BLaER1 (cell line): ENCODE results near the gene PPFIA2.

Source experiments
- H3K27ac ChIP-seq: shearing (Covaris generic); formaldehyde crosslinking; 2 replicates; pipeline ENCODE4 v1.8.1; 2022
- H3K27me3 ChIP-seq: shearing (Covaris generic); formaldehyde crosslinking; 2 replicates; pipeline ENCODE4 v1.8.1; 2022
- H3K36me3 ChIP-seq: shearing (Covaris generic); formaldehyde crosslinking; 2 replicates; pipeline ENCODE4 v1.8.1; 2022
- H3K4me1 ChIP-seq: shearing (Covaris generic); formaldehyde crosslinking; 2 replicates; pipeline ENCODE4 v1.8.1; 2022
- H3K4me2 ChIP-seq: shearing (Covaris generic); formaldehyde crosslinking; 2 replicates; pipeline ENCODE4 v1.8.1; 2022
- H3K4me3 ChIP-seq: shearing (Covaris generic); formaldehyde crosslinking; 2 replicates; pipeline ENCODE4 v1.8.1; 2022
- H3K9ac ChIP-seq: shearing (Covaris generic); formaldehyde crosslinking; 2 replicates; pipeline ENCODE4 v1.8.1; 2022
- H3K9me3 ChIP-seq: shearing (Covaris generic); formaldehyde crosslinking; 2 replicates; pipeline ENCODE4 v1.8.1; 2022
- H4K20me1 ChIP-seq: shearing (Covaris generic); formaldehyde crosslinking; 2 replicates; pipeline ENCODE4 v1.8.1; 2022
- Cebpa-rat ChIP-seq: shearing (Covaris generic); IDR thresholded peaks from 2 replicates; pipeline ENCODE4 v1.8.1; 2022

PPFIA2 gene

DNA sequence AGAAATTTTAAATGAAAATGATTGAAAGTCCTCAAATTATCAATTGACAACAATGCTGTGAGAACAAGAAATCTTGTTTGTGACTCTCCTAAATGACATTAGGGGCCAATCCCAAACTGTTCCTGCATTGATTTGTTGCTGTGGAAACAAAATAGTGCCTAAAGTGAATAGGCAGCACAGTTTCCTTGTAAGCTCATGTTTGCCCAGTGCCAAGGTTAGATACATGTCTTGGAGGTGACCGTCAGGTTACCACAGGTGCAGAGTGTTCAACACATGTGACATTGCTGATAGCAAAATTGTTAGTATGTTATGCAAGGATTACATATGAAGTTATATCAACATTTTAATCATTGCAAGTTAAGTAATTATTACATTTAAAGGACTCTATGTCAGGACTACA lies 388.7 kb downstream of the PPFIA2 start:
- H3K27ac ChIP-seq, result no peak overlapping the region
- TF ChIP-seq Cebpa-rat, result no peak
- no peak overlapping the region for H3K9ac ChIP-seq
- no peaks in the 10 kb centered on the region for H3K27me3 ChIP-seq
- no peaks in the 10 kb centered on the region for H3K9me3 ChIP-seq
- H3K36me3 ChIP-seq, result no peaks in the 10 kb centered on the region
- no peaks in the 10 kb centered on the region for H4K20me1 ChIP-seq
- H3K4me1 ChIP-seq, result no peaks in the 10 kb centered on the region
- H3K4me3 ChIP-seq, result no peak overlapping the region
- no peak overlapping the region for H3K4me2 ChIP-seq

DNA sequence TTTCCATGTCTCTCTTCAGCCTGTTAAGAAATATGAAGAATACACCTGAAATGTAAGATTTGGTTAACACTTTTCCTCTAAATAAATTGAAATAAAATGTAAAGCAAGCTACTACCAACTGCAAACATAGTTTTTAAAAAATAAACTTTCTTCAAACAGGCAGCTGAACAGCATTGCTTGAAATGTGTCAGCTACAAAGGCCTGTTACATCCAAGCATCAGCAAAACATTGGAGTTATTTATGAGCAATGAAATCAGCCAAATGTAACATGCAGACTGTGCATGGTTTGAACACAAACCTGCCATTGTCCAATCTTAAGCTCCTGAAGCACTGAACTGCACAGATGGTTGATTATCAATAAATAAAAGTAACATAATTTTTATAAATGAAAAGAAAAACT lies 390.0 kb downstream of the PPFIA2 start:
- Histone ChIP-seq H3K36me3 (no peaks in the 10 kb centered on the region), H3K27me3 (no peaks in the 10 kb centered on the region), H3K4me1 (no peaks in the 10 kb centered on the region), H3K4me3 (no peak overlapping the region), H3K4me2 (no peak overlapping the region), H3K9me3 (no peaks in the 10 kb centered on the region), H4K20me1 (no peaks in the 10 kb centered on the region), H3K9ac (no peak overlapping the region), H3K27ac (no peak overlapping the region)
- no peak for TF ChIP-seq Cebpa-rat

DNA sequence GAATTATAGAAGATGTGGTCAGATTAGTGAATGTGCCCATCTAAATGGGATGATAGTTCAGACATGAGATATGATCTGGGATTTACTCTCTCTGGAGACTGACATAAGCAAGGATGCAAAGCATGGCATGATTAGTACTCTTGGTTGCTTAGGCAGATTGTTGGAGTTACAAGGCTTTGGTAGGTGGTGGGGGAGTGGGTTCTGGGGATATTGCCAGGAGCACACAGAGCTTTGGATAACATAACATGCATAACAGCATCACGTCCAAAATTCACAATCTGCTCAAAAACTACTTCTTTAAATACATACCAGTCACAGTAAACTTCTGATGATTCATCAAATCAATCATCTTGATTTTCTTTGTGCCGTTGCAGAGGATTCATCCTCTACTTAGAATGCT lies 393.9 kb downstream of the PPFIA2 start:
- Histone ChIP-seq H4K20me1 (no peaks in the 10 kb centered on the region), H3K36me3 (no peaks in the 10 kb centered on the region), H3K4me1 (no peaks in the 10 kb centered on the region), H3K4me2 (no peak overlapping the region), H3K4me3 (no peak overlapping the region), H3K9ac (no peak overlapping the region), H3K9me3 (no peaks in the 10 kb centered on the region), H3K27me3 (no peaks in the 10 kb centered on the region), H3K27ac (no peak overlapping the region)
- TF ChIP-seq Cebpa-rat, result no peak

DNA sequence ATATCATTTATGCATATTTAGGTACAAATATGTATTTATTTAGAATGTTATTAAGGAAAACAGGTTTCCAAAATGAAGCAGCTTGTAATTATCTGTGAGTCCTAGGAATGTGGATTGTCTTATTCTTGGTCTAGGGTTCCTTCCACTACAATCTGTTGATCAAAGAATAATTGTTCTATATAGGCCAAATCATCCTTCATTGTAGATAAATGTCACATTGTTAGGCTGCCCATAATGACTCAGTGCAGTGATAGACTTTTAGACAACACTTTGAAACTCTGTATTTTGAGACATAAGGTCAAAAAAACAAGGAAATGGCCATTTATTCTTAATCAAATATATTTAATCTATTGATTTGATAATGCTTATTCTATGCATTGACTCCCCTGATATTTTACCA lies 398.2 kb downstream of the PPFIA2 start:
- no peaks in the 10 kb centered on the region for H3K9me3 ChIP-seq
- no peaks in the 10 kb centered on the region for H3K4me1 ChIP-seq
- no peak for TF ChIP-seq Cebpa-rat
- no peaks in the 10 kb centered on the region for H4K20me1 ChIP-seq
- no peak overlapping the region for H3K4me2 ChIP-seq
- H3K27me3 ChIP-seq, result no peaks in the 10 kb centered on the region
- H3K36me3 ChIP-seq, result no peaks in the 10 kb centered on the region
- H3K27ac ChIP-seq, result no peak overlapping the region
- no peak overlapping the region for H3K4me3 ChIP-seq
- no peak overlapping the region for H3K9ac ChIP-seq

DNA sequence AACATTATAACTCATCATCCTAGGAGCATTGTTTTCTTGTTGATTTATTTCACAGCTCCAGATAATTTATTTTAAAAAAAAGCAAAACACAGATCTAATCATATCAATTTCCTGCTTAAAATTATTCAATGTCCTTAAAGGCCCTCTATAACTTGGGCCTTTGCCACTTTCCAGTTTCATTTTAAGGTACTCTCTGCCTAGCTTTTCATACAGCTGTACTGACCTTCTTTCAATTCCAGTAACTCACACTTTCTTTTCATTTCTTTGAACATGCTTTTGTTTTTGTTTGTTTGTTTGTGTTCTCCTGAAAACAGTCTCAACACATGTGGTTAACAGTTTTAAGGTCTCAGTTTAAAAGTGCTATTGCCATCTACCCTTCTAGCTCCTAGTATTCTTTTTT lies 399.4 kb downstream of the PPFIA2 start:
- no peaks in the 10 kb centered on the region for H3K27me3 ChIP-seq
- no peak for TF ChIP-seq Cebpa-rat
- H3K9ac ChIP-seq, result no peak overlapping the region
- H3K4me1 ChIP-seq, result no peaks in the 10 kb centered on the region
- H4K20me1 ChIP-seq, result no peaks in the 10 kb centered on the region
- H3K9me3 ChIP-seq, result no peaks in the 10 kb centered on the region
- no peak overlapping the region for H3K4me2 ChIP-seq
- H3K36me3 ChIP-seq, result no peaks in the 10 kb centered on the region
- H3K27ac ChIP-seq, result no peak overlapping the region
- H3K4me3 ChIP-seq, result no peak overlapping the region

DNA sequence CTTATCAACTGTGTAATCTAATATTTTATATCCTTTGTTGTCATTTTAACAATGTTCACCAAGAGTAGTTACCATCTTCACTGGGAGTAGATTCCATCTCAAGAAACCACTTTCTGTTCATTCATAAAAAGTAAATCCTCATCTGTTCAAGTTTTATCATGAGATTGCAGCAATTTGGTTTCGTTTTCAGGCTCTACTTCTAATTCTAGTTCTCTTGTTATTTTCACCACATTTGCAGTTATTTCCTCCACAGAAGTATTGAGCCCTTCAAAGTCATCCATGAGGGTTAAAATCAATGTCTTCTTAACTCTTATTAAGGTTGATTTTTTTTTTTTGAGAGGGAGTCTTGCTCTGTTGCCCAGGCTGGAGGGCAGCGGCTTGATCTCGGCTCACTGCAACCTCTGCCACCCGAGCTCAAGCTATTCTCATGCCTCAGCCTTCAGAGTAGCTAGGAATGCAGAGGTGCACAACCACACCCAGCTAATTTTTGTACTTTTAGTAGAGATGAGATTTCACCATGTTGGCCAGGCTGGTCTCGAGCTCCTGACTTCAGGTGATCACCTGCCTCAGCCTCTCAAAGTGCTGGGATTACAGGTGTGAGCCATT lies 404.7 kb downstream of the PPFIA2 start:
- Histone ChIP-seq H3K9ac (no peak overlapping the region), H3K9me3 (no peaks in the 10 kb centered on the region), H4K20me1 (no peaks in the 10 kb centered on the region), H3K27ac (no peak overlapping the region), H3K4me3 (no peak overlapping the region), H3K36me3 (no peaks in the 10 kb centered on the region), H3K4me1 (no peaks in the 10 kb centered on the region), H3K4me2 (no peak overlapping the region), H3K27me3 (no peaks in the 10 kb centered on the region)
- TF ChIP-seq Cebpa-rat, result no peak

DNA sequence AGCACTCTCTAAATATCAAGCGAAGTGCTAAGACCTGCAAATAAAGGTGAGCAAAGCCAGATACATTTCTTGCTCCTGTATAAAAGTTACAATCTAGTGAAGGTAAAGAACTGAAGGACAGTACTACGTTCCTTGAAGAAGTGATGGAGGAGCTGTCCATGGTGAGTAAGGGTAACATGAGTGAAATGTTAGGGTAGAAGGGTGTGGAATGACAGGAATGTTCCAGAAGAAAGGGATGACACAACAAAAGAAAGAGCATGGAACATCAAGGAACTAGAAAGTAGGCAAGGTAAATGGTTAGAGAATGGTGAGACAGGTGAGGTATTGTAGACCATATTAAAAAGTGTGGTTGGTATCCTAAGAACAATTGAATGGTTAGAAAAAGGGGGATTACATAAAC lies 408.8 kb downstream of the PPFIA2 start:
- no peaks in the 10 kb centered on the region for H4K20me1 ChIP-seq
- H3K9me3 ChIP-seq, result no peaks in the 10 kb centered on the region
- H3K36me3 ChIP-seq, result no peaks in the 10 kb centered on the region
- H3K4me1 ChIP-seq, result no peaks in the 10 kb centered on the region
- no peak overlapping the region for H3K4me2 ChIP-seq
- H3K27ac ChIP-seq, result no peak overlapping the region
- H3K27me3 ChIP-seq, result no peaks in the 10 kb centered on the region
- no peak overlapping the region for H3K9ac ChIP-seq
- no peak overlapping the region for H3K4me3 ChIP-seq
- no peak for TF ChIP-seq Cebpa-rat

DNA sequence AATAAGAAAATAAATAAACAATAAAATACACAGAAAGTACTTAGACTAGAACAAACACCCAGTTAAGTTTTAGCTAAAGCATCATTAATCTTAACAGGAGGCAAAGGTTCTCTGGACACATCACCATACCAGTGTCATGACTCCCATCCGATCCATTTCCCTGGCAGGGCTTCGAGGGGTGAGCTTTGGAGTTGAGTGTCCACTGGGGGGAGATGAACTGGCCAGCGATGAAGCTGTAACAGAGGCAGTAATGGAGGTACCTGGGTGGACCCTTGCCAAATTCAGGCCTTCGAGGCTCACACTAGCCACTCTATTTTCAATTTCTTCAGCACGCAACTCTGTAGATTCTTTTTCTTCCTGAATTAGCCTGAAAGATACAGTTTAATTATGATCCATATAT lies 411.7 kb downstream of the PPFIA2 start:
- Histone ChIP-seq H3K4me3 (no peak overlapping the region), H3K27me3 (no peaks in the 10 kb centered on the region), H3K9me3 (no peaks in the 10 kb centered on the region), H3K9ac (no peak overlapping the region), H3K36me3 (no peaks in the 10 kb centered on the region), H3K4me2 (no peak overlapping the region), H4K20me1 (no peaks in the 10 kb centered on the region), H3K27ac (no peak overlapping the region), H3K4me1 (no peaks in the 10 kb centered on the region)
- TF ChIP-seq Cebpa-rat, result no peak

DNA sequence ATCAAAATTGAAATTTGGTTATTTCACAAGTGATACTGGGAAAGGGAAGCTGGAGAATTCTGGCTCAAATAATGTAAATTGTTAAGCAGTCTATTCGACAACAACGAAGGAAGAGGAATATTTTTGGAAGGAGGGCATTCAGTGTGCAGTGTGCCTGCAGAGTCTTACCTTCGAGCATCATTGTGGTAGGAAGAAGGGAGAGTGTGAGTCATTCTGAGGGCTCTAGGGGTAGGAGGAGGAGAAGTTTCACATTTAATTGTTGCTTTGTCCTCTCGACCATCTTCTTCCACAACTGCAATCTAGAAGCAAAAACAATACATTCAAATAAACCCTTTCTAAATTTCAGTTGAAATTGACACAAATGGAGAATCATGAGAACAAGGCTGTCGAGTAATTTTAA lies 418.2 kb downstream of the PPFIA2 start:
- TF ChIP-seq Cebpa-rat, result no peak

DNA sequence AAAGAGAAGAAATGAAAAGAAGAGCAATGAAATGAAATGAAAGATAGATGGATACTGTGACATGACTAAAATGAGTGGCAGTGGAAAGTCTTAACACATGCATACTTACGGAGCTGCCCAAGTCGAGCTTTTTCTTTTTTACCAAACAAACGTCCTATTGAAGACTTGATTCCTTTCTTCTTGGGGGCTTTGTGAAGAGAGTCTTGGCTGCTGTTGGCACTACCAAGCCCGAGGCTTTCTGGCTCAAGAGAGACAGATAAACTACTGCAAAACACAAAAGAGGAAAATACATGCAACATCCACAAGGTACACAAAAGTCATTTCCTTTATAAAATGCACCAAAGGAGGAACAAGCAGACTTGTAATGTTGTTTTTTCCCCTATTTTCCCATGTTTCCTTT lies 420.1 kb downstream of the PPFIA2 start:
- no peak overlapping the region for H3K4me2 ChIP-seq
- no peak overlapping the region for H3K4me3 ChIP-seq
- H3K4me1 ChIP-seq, result peaks cover 1% of the 10 kb centered on the region; the same call in 1 of the 2 replicates
- H3K9me3 ChIP-seq, result no peaks in the 10 kb centered on the region
- no peaks in the 10 kb centered on the region for H4K20me1 ChIP-seq
- no peaks in the 10 kb centered on the region for H3K27me3 ChIP-seq
- H3K27ac ChIP-seq, result no peak overlapping the region
- no peak overlapping the region for H3K9ac ChIP-seq
- H3K36me3 ChIP-seq, result no peaks in the 10 kb centered on the region
- no peak for TF ChIP-seq Cebpa-rat

More for the DNA sequence above, 418.2 kb downstream of the PPFIA2 start:
- no peak overlapping the region for H3K27ac ChIP-seq
- H3K4me1 ChIP-seq, result no peaks in the 10 kb centered on the region
- H3K27me3 ChIP-seq, result no peaks in the 10 kb centered on the region
- no peak overlapping the region for H3K4me2 ChIP-seq
- H3K9ac ChIP-seq, result no peak overlapping the region
- H3K9me3 ChIP-seq, result no peaks in the 10 kb centered on the region
- no peaks in the 10 kb centered on the region for H4K20me1 ChIP-seq
- H3K36me3 ChIP-seq, result no peaks in the 10 kb centered on the region
- H3K4me3 ChIP-seq, result no peak overlapping the region

DNA sequence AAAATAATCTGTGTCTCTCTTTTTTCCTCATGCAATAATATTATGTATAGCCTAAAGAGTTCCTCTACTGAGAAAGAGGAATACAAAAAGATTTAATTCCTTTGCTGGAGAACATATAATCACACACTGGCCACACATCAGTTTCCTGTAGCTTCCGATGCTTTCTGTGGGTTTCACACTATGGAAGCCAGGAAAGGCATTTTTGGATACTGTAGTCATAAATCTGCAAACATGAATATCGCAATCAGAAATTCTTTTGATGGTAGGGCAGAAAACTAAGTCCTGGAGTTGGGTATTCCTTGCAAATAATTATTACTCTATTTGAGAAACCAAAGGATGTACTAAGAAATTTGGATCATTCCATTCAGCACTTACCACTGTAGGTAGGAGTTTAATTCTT lies 421.3 kb downstream of the PPFIA2 start:
- Histone ChIP-seq H3K27me3 (no peaks in the 10 kb centered on the region), H3K4me1 (peaks cover 7% of the 10 kb centered on the region), H3K27ac (no peak overlapping the region), H3K9ac (no peak overlapping the region), H3K4me3 (no peak overlapping the region), H3K4me2 (no peak overlapping the region), H3K36me3 (no peaks in the 10 kb centered on the region), H3K9me3 (no peaks in the 10 kb centered on the region), H4K20me1 (no peaks in the 10 kb centered on the region)
- no peak for TF ChIP-seq Cebpa-rat
